NT2/D1 (cell line): Measurements from ENCODE around the gene ARID3C.

Experiments used
- DNase-seq: peaks from one replicate; pipeline ENCODE4 v3.0.0-alpha.2; 2011; ENCODE audit warnings: low read depth, low spot score
- H3K27me3 ChIP-seq: 2 replicates; pipeline ENCODE4 v1.6.0; 2011; ENCODE audit warnings: mild to moderate bottlenecking; ENCODE audit not compliant: insufficient read length, insufficient read depth
- H3K36me3 ChIP-seq: 2 replicates; pipeline ENCODE4 v1.6.1; 2011; ENCODE audit warnings: mild to moderate bottlenecking, low read length, mixed read lengths; ENCODE audit not compliant: insufficient read depth, insufficient read length
- H3K4me1 ChIP-seq: 2 replicates; pipeline ENCODE4 v1.5.1; 2011; ENCODE audit not compliant: insufficient read depth, insufficient read length
- H3K4me3 ChIP-seq: 2 replicates; pipeline ENCODE4 v1.5.1; 2011; ENCODE audit warnings: low read depth; ENCODE audit not compliant: insufficient read length
- H3K9ac ChIP-seq: 2 replicates; pipeline ENCODE4 v1.6.0; 2011; ENCODE audit warnings: low read depth; ENCODE audit not compliant: insufficient read length
- H3K9me3 ChIP-seq: 2 replicates; pipeline ENCODE4 v1.5.1; 2011; ENCODE audit warnings: mild to moderate bottlenecking, low read length; ENCODE audit not compliant: insufficient read depth
- SUZ12 ChIP-seq: IDR thresholded peaks from 2 replicates; pipeline ENCODE4 v1.6.1; 2011; ENCODE audit not compliant: insufficient read length, insufficient read depth; ENCODE audit errors: extremely low read depth
- YY1 ChIP-seq: IDR thresholded peaks from 2 replicates; pipeline ENCODE4 v1.6.1; 2011; ENCODE audit not compliant: insufficient read length, insufficient read depth
- ZNF274 ChIP-seq: IDR thresholded peaks from 2 replicates; pipeline ENCODE4 v1.6.1; 2011; ENCODE audit warnings: mild to moderate bottlenecking, low read depth, low read length

Gene ARID3C

DNA sequence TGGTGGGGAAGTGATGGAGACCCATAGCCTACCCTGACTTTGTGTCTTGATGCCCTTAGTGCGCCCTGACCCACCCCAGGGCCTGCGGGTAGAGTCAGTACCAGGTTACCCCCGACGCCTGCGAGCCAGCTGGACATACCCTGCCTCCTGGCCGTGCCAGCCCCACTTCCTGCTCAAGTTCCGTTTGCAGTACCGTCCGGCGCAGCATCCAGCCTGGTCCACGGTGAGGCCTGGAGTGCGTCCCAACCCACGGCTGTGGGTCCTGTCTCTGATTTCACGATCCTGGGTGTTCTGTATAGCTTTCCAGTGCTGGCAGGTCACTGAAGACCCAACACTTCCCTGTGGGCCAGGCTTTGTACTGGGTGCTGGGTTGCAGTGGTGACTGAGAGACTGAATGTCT is 29.6 kb upstream of the ARID3C start:
- TF ChIP-seq YY1: no peak
- no peak for TF ChIP-seq SUZ12
- no peak for TF ChIP-seq ZNF274
- H3K36me3 ChIP-seq: peaks cover 6% of the 10 kb centered on the region
- no peak overlapping the region for H3K4me3 ChIP-seq
- no peak overlapping the region for H3K9ac ChIP-seq
- H3K4me1 ChIP-seq: peaks cover 9% of the 10 kb centered on the region
- H3K9me3 ChIP-seq: no peaks in the 10 kb centered on the region
- H3K27me3 ChIP-seq: no peaks in the 10 kb centered on the region
- DNase-seq: no peak

DNA sequence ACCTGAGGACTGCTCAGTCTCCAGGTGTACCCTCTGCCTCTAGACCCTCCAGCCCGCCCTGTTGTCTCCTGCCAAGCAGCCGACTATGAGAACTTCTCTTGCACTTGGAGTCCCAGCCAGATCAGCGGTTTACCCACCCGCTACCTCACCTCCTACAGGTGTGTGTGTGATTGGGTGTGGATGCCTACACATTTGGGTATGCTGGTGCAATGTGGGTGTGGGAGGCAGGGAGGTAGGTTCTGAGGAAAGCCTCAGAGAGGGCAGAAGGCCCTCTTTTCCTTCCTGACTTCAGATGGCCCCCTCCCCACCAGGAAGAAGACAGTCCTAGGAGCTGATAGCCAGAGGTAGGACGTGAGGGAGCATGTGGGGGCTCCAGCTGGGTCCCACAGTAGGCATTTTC is 28.1 kb upstream of the ARID3C start:
- DNase-seq: no peak
- H3K36me3 ChIP-seq: peaks cover 6% of the 10 kb centered on the region
- H3K27me3 ChIP-seq: no peaks in the 10 kb centered on the region
- H3K4me3 ChIP-seq: no peak overlapping the region
- H3K4me1 ChIP-seq: peaks cover 23% of the 10 kb centered on the region
- H3K9me3 ChIP-seq: no peaks in the 10 kb centered on the region
- no peak overlapping the region for H3K9ac ChIP-seq
- no peak for TF ChIP-seq SUZ12
- TF ChIP-seq ZNF274: no peak
- TF ChIP-seq YY1: no peak

DNA sequence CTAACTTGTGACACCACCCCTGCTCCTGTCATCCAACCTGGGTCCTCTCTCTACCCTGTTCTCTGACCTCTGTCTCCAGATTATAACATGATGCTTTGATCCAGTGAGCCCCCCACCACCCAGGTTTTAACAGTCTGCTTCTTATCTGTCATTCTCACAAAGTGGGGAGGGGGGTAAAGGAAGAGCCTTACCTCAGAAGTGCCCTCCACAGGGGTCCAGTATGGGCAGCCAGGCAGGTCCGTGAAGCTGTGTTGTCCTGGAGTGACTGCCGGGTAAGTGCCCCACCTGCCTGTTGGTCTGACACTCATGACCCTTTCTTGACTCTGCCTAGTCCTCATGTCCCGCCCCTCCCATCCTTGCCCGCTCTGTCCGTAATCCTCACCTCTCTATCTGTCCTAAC is 26.5 kb upstream of the ARID3C start:
- Histone ChIP-seq H3K27me3 (no peaks in the 10 kb centered on the region), H3K36me3 (peaks cover 14% of the 10 kb centered on the region), H3K4me1 (peaks cover 26% of the 10 kb centered on the region), H3K9ac (no peak overlapping the region), H3K9me3 (no peaks in the 10 kb centered on the region), H3K4me3 (no peak overlapping the region)
- DNase-seq: no peak
- no peak for TF ChIP-seq YY1
- TF ChIP-seq ZNF274: no peak
- TF ChIP-seq SUZ12: no peak

DNA sequence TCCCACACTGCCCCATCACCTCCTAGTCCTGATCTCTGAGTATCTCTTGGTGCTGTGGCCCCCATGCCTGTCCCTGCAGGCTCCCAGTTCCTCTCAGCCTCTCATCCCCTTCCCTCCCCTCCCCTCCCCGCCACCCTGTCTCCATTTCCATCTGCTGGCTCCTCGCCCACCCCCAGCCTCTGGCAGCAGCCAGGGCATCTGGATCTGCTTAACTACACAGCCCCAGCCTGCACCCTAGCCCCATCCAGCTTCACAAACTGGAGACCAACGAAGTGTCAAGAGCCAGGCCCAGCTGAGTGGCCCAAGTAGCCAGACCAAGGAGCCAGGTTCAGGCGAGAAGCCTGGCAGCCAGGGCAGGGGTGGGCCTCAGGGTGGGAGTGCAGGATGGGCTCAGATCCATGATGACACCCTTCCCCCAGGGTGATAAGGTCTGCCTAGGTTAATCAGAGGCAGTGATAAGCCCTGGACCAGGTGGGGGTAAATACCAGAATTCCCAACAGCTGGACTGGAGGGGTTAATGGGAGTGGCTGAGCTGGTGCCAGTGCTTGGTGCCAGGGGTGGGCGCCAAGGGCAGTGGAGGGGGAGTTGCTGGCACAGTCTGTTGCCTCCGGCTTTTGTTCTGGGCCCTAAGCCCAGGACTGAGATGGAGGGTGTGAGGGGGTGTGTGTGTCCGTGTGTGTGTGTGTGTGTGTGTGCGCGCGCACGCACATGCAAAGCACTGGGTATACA is 25.6 kb upstream of the ARID3C start:
- no peak for TF ChIP-seq ZNF274
- no peak for TF ChIP-seq YY1
- no peak for TF ChIP-seq SUZ12
- no peaks in the 10 kb centered on the region for H3K27me3 ChIP-seq
- H3K9me3 ChIP-seq: no peaks in the 10 kb centered on the region
- H3K4me3 ChIP-seq: no peak overlapping the region
- no peak overlapping the region for H3K9ac ChIP-seq
- peaks cover 17% of the 10 kb centered on the region for H3K36me3 ChIP-seq
- DNase-seq: no peak
- H3K4me1 ChIP-seq: peaks cover 26% of the 10 kb centered on the region

DNA sequence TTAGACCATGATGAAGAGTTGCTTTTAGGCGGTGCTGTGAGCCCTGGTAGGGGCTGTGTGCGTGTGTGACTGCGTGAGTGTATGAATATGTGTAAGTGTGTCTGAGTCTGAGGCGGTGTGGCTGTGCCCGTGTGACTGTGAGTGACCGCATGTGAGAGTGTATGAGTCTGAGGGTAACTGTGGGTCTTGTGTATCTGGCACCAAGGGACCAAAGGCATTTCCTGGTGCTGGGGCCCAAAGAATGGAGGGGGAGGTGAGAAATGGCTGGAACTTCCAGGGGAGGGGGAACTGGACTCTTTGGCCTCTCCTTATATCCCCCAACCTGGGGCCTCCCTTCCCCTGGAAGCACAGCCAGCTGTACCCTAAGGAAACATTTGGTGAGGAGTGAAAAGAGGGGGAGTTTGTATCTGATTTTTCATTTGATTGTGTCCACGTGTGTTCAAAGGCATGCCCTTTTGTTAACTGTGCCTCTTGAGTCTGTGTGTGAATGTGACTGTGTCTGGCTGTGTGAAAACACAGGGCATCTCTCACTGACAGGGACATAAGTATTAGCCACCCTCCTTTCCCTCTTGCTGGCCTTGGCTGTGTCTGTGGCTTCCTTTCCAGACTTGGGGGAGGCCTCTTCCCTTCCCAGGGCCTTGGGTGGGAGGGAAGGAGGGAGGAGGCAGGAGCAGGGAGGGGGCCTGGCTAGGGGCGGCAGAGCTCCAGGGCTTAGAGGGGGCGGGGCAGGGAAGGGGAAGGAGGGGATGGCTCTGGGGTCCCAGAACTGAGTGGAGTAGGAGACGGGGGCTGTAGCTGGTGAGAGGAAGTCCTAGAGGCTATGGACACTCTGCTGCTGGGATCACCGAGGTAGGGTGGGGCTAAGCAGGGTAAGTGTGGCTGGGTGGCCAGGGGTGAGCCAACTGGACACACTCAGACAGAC is 24.5 kb upstream of the ARID3C start:
- H3K27me3 ChIP-seq: no peaks in the 10 kb centered on the region
- H3K36me3 ChIP-seq: peaks cover 27% of the 10 kb centered on the region
- H3K9ac ChIP-seq: peak overlapping the region; percentile 51
- no peak for DNase-seq
- H3K9me3 ChIP-seq: no peaks in the 10 kb centered on the region
- H3K4me3 ChIP-seq: no peak overlapping the region
- no peak for TF ChIP-seq SUZ12
- no peak for TF ChIP-seq YY1
- peaks cover 26% of the 10 kb centered on the region for H3K4me1 ChIP-seq

DNA sequence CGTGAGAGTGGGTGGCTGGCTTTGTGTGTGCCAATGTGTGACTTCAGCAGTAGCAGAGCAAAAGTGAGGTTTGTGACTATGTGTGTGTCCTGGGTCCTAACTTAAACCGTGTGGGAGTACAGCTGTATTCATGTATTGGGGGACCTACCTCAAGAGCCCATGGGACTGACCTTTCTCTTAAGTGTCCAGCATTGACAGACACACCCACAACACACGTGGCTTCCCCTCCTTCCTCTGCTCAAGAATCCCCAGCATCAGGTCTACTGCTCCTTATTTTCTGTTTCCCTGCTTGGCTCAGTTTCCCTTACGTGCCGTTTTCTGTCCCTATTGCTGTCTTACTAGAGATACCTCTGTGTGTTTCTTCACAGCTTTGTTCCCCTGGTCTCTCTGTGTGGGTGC is 23.7 kb upstream of the ARID3C start:
- DNase-seq: no peak
- no peak for TF ChIP-seq YY1
- TF ChIP-seq ZNF274: no peak
- no peak for TF ChIP-seq SUZ12
- no peaks in the 10 kb centered on the region for H3K9me3 ChIP-seq
- H3K4me1 ChIP-seq: peaks cover 30% of the 10 kb centered on the region
- peak overlapping the region; percentile 12 for H3K4me3 ChIP-seq
- peak overlapping the region; percentile 77 for H3K9ac ChIP-seq
- H3K36me3 ChIP-seq: peaks cover 35% of the 10 kb centered on the region
- no peaks in the 10 kb centered on the region for H3K27me3 ChIP-seq
